Hepatocyte (in vitro differentiated cells): Measurements from ENCODE around the gene IER3IP1.

ENCODE experiments used
- CTCF ChIP-seq: fragments of 200-600 bp; sonication (generic); IDR thresholded peaks from 2 replicates; pipeline ENCODE4 v1.5.1; 2016; ENCODE audit warnings: antibody characterized with exemption, mild to moderate bottlenecking; ENCODE audit not compliant: poor library complexity
- EZH2 ChIP-seq: fragments of 200-600 bp; sonication (generic); IDR thresholded peaks from 2 replicates; pipeline ENCODE4 v1.6.1; 2016; ENCODE audit warnings: antibody characterized with exemption, mild to moderate bottlenecking, borderline replicate concordance

GRCh38 chr18:47151439-47151838 lies 24.7 kb downstream of the IER3IP1 start:
- TF ChIP-seq CTCF (no peak), EZH2 (no peak)
